ENCODE results near the gene LSM4.

LSM4 gene

DNA sequence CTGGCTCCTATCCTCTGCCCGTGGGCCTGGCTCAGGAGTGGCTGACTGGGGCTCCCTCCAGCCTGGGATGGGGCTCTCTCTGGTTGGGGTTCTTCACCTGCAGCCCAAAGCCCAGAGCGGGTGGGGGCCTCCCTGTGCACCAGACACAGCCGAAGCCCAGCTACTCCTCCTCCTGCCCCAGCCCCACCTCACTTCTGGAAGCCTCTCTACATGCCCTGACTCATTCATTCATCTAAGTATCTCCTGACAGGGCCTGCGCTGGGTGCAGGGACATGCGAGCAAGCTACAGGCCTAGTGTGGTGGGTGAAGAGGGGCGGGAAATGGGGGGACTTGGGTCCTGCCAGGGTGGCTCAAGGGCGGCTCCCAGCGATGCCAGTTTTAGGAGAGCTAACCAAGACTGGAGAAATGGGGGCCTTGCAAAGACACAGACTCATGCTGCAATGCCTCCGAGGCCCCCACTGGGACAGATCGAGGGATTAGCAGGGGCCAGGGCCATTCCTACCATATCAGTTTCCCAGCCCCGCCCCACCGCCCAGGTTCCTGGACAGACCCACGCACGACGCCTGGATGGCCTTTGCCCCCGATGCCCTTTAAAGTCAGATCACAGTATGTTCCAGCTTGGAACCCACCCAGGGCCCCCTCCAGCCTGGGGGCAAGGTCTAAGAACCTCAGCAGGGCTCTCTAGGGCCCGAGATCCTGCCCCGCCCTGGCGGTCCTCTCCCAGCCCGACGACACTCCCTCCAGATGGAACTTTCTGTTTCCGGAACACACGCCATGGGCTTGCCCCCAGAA lies 12.6 kb downstream of the LSM4 start:
- DNase-seq: no peak

DNA sequence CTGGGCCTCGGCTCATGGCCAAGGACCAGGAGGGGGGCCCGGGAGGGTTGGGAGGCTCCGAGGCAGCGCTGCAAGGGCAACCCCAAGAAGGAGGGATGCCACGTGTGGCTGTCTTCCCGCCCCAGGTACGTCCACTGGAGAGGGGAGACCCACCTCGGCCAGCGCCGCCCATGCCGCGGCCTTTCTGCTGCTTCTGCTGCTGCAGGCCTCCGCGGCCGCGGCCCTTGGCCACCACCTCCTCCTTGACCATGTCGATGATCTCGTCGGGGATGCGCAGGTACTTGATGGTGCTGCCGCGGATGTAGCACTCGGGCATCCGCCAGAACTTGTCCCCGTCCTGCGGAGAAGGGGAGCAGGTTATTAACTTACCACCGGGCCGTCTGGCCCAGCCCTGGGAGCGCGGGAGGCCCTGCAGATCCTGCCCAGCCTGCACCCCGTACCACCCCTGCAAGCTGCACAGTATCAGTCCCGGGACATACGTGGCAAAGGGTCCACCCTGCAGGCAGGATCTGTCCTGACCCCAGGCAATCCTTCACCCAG lies 13.3 kb downstream of the LSM4 start:
- DNase-seq: no peak

DNA sequence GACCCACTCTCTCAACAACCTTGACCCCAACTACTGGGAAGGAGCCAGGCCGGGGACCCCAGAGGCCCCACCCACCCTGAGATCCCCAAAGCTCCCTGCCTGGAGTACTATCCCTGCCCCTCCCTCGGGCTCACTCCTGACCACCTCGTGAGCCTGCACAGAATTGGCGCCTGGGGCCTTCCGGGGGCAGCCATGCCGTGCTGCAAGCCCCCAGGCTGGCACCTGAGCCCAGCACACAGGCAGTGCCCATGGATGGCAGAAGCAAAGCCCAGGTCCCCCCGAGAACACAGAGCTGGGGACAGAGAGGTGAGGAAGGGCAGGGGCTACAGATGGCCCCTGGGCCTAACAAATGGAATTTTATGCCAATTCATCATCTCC lies 13.9 kb downstream of the LSM4 start:
- no peak for DNase-seq

DNA sequence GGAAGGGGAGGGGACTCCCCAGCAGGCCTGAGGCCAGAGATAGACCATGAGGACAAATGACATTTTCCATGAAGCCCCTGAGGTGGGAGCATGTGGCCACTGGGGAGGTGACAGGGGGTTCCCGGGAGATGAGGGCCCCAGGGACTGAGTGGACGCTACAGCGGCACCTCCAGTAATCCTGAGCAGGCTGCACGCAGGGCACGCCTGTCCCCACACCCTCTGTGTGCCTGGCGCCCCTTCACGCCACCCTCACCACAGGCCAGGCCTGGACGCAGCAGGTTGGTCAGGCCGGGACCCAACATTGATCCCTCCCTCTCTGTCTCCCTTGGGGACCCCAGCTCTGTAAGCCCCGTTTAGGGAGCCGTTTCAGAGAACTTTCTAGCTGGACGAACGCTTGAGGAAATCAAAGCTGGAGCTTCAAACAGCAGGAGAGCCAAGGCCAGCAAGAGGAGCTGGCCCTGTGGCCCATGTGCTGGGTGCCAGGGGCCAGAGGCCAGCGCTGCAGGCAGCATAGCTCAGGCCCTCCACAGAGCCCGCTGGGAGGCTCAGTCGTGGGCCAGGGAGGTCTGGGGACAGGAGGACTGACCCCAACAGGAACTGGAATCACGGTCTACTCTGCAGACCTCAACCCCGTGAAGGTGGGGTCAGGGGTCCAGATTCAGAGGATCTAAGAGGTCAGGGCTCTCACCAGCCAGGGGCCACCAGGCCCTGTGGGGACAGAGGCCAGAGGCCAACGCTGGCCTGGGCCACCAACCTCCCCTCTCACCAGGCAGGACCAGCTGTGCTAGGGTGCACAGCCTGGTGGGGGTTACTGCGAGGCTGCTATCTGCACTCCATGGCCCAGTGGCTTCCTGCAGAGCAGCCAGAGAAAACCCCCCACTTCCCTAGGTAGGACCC lies 14.6 kb downstream of the LSM4 start:
- no peak for DNase-seq

DNA sequence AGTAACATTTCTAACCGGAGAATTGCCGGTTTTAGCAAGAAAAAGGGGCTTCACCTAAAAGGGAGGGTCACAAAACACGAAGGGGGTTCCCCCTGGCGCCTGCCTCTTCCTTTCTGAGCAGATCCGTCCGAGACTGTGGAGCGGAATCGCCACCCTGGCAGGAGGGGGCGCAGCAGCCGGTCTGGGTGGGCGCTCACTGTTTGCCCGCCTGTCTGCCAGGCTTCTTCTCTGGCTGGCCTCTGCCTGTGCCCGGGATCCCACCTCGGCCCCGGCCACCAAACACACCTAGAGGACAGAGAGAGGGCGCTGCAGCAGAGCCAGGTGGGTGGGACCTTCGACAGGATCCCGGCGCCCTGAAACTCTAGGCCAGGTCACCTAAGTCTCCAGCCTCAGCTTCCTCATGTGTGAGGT lies 15.6 kb downstream of the LSM4 start:
- DNase-seq: no peak

DNA sequence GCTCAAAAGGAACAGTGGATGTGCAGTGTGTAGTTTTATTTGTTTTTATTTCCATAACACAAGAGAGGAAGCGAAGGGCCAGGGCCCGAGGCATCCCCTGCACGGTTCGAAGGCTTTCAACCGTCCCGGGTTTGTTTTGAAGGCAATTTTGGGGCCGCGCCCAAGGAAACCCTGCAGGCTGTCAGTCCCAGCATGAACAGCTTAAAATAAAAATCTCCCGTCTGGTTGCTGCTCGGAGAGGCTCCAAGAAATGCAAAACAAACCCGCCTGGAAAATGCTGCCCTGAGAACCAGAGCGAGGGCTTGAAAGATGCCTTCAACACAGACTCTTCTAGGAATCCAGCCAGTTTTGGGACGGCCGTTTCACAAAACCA lies 16.0 kb downstream of the LSM4 start:
- DNase-seq: peak; percentile 31

DNA sequence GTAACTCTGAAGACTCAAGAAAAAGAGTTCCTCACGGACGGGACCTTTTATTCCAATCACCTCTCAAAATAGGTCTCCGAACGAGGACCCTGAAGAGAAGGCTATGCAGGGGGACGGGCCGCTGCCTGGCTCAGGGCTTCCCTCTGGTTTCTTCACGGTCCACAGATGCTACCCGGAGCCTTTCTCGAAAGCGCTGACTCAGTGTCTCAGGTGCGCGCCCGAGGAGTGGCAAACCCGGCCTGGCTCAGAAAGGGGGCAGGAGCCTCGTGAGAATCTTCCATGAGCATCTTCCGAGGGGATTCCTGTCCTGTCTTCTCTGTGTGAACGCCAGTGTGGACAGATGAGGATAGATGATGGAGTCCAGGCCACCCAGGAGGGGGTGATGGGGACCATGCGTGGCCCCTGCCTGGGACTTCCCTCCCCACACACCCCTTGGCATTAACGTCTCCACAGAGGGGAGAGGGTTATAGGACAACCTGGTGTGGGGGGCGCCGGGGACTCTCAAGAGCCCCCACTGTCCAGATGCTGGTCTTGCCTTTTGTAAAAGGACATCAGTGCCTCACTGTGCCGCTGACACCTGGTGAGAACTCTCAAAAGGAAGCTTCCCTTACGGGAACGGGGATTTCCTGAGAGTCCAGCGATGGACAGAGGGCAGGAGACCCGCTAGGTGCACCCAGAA lies 16.5 kb downstream of the LSM4 start:
- no peak for DNase-seq

DNA sequence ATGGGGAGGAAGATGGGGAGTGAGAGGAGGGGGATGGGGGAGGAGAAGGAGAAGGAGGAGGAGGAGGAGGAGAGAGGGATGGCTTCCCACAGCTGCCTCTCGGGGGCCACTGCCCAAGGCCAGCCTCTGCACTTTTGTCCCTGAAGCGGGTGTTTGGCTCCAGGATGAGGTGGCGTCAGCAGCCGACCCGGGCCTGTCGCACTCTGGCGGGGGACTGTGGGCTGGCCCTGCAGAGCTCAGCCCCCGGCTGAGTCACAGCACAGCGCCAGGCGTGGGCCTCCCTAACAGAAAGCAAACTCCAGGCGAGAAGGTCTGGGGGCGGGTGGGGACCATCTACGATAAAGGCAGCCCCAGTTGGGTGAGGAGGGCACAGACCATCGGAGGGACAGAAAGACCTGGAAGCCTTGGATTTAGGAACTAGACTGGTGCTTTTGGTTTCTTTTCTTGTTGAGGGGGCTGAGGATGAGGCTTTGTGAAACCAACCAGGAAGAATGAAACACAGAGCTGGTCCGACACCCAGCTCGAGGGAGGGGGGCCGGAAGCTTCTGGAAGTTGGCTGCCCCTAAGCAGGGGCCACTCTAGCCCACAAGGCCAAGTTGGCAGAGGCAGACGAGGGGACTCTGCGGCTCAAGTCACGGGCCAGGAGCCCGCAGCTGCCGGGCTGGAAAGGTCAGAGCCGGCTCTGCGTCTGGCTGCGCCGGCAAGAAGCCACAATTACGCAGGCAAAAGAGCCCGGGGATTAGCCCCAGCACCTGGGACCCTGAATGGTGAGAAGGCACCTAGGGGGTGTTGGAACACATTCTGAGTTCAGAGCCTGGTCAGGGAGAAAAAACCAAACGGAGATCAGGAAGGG lies 18.2 kb downstream of the LSM4 start:
- peak; percentile 79 for DNase-seq

DNA sequence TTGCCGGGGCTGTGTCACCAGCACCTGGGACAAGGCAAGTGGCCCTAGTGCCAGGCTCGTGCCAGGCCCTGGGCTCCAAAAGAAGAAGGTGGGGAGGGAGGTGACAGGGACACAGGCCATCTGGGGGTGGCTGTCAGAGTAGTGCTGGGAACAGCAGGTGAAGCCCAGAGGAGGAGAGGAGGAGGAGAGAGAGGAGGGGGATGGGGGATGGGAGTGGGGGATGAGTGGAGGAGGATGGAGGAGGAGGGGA lies 18.7 kb downstream of the LSM4 start:
- DNase-seq: no peak

DNA sequence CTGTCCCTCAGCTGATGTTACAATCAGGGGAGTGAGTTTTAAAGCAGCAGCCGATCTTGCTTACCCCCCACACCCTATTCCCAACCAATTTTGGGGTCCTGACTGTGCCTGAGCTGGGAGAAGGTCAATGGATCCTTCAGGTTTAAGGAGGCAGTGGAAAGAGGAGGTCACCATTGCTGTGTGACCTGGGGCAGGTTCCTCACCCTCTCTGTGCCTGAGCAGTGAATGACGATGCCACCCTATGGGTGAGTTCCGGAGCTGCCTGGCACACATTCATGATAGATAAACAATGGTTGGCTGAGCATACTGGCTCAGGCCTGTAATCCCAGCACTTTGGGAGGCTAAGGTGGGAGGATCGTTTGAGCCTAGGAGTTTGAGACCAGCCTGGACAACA lies 21.2 kb downstream of the LSM4 start:
- no peak for DNase-seq

DNA sequence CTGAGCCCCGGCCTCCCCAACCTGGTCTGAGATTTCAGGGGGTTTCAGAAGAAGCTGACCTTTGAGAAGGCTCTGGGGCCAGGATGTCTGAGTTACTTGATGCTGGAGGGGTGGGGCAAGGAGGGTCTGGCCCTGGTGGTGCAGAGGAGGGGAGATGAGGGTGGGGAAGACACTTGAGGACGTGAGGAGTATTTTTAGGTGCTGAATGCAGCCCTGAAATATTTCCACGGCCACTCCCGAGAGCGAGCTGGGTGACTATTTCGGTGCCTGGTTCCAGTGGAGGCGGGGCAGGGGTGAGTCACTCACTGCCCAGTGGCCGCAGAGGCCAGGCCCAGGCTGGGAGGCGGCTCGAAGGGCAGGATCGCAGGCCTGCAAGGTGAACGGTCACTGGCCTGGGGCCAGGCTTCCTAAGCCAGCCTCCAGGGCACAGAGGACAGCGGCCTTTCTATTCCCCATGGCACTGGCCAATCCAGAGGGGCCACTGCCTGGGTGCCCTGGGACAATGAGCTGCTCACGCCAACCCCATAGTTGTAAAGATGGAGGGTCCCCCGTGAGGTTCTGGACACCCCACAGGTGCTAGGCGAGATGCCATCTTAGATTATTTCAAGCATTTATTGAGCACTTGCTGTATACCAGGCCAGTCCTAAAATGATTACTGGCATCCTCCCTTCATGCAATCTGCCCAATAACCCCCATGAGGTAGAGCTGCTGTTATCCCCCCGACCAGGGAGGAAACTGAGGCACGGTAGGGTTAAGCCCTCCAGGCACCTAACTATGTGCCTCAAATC lies 21.8 kb downstream of the LSM4 start:
- no peak for DNase-seq

DNA sequence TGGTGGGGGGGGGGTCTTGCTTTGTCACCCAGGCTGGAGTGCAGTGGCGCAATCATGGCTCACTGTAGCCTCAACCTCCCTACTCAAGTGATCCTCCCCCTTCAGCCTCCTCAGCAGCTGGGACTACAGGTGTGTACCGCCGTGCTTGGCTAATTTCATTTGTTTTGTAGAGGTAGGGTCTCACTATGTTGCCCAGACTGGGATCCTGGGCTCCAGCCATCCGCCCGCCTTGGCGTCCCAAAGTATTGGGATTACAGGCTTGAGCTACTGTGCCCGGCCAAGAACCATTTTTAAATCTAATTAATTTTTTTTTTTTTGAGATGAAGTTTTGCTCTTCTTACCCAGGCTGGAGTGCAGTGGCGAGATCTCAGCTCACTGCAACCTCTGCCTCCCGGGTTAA lies 23.2 kb downstream of the LSM4 start:
- no peak for DNase-seq

DNA sequence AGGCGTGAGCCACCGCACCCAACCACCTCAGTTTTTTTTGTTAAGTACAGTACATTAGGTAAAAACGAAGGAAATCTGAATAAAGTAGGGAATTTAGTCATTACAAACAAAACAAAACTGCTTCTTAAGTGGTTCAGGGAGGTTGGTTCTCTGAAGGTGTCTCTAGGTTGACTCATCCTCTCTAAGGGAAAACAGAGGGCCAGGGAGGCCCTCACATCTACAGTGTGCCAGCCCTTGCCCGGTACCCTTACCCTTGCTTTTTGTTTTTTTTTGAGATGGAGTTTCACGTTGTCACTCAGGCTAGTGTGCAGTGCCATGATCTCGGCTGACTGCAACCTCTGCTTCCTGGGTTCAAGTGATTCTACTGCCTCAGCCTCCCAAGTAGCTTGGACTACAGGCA lies 24.3 kb downstream of the LSM4 start:
- DNase-seq: no peak

DNA sequence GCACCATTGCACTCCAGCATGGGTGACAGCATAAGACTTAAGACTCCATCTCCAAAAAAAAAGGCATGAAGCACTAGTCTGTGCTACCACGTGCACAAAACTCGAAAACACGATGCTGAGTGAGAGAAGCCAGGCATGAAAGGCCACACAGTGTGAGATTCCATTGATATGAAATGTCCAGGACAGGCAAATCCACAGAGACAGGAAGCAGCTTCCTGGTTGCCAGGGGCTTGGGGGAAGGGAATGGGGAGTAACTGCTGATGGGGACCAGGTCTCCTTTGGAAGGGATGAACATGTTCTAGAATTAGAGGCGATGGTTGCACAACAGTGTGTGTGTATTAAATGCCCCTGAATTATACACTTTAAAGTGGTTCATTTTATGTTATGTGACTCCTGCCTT lies 25.6 kb downstream of the LSM4 start:
- no peak for DNase-seq

DNA sequence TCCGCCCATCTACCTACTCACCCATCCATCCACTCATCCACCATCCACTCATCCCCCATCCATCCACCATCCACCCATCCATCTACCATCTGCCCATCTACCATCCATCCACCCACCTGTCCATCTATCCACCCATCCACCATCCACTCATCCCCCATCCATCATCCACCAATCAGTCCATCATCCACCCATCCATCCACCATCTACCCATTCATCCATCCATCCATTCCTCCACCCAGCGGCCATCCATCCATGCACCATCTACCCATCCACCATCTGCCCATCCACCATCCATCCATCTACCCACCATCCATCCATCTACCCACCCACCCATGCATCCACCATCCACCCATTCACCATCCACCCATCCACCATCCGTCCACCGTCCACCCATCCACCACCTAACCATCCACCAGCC lies 27.8 kb downstream of the LSM4 start:
- DNase-seq: no peak

DNA sequence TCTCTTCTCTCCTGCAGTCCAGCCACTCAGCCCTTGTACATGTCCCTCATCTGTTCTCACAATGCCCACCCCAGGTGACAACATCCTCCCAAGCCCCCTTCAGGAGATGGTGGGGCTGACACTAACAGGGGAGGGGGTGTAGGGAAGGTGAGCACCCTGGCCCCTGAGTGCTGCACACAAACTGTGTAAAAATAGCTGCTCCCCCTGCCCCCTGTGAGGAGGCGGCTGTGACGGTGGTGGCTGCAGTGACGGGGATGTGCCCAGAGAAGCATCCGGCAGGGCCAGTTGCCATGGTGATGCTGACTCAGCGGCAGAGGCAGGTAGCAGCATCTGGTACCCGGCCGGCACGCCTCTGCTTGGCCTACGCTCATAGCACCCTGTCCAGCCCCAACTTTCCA lies 28.4 kb downstream of the LSM4 start:
- no peak for DNase-seq

DNA sequence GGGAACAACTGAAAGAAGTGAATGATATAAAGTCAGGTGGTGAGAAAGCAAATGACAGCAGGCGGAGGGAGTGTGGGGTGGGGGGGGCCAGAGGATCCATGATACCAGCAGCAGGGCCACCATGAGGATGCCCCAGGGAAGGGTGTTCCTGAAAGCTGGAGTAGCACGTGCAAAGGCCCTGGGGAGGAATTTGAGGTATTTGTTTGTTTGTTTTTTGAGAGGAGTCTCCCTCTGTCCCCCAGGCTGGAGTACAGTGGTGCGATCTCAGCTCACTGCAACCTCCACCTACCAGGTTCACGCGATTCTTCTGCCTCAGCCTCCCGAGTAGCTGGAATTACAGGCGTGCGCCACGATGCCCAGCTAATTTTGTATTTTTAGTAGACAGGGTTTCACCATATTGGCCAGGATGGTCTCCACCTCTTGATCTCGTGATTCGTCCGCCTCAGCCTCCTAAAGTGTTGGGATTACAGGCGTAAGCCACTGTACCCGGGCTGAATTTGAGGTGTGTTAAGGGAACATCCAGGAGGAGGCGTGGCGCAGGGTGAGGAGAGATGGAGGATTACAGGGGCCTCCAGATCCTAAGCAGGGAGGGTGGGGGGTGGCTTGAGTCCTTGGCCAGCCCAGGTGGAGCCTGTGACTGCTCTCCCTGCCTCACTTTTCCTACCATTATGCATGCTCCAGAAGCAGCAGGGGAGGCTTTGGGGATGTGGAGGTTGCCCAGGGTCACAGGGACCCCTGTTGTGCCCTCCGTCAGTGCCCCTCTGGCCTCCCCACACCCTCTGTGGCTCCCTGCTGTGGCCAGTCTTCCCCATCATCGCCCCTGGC lies 29.0 kb downstream of the LSM4 start:
- DNase-seq: no peak

DNA sequence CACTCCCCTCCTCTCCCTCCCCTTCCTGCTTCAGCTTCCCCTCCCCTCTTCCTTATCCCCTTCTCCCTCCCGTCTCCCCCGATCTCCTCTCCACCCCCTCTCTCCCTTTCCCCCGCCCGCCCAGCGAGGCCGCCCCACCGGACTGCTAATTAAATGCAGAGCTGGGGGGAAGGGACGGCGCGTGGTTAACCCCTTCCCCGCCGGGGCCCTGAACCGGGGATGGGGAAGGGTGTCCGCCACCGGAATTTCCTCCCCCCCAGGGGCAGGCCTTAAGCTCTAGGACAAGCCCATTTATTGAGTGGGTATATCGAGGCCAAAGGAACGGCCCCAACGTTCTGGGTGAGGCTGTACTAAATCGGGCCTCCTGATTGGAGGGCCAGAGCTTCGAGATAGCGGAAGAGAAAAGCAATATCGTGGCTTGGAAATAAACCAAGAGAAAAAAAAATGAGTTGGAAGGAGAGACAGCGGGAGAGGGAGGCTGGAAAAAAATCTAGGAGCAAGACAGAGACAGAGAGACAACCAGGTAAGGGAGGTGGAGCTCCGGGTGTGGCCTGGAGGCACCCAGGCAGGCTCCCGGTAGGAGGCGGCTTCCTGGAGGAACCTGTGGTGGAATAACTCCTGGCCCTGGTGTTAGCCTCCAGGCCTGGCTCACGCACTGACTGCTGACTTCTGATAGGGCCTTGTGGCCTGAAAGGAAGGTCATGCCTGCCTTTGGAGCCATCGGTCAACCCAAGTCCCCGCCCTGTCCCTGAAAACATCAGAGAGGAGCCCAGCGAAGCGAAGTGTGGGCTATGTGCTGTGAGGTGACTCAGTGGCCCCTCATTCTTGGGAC lies 29.9 kb downstream of the LSM4 start:
- DNase-seq: peak; percentile 43

DNA sequence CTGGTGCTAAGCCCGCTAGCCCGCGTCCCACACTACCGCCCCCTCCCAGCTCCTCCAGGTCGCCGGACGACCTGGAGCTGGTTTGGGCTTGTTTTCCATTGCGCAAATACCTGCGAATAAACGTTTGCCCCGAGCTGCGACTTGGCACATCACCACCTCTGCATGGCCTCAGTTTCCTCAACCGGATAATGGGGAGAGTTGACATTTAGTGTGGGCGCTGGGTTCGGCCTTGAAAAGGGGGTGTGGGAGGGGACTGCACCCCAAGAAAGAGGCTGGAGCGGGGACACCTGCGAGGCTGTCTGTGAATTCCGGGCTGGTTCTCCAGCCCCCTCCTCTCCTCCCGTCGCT lies 30.4 kb downstream of the LSM4 start:
- no peak for DNase-seq
